Epithelial cell of proximal tubule (primary cell): ENCODE measurements around the gene MSLN. TPM values are rescaled to one million over a fixed set of nuclear protein-coding genes. Genes with fewer than 3 reads are reported as not detected.

Experiments
- DNase-seq: peaks from one replicate; pipeline ENCODE4 v3.0.0-alpha.2; 2011; ENCODE audit warnings: low read depth
- H3K4me3 ChIP-seq: 2 replicates; pipeline ENCODE4 v1.5.1; 2011; ENCODE audit warnings: low read depth, mild to moderate bottlenecking, low read length
- CTCF ChIP-seq: conservative IDR thresholded peaks from 2 replicates; pipeline ENCODE4 v1.5.1; 2012; ENCODE audit warnings: low read depth, mild to moderate bottlenecking, low read length
- total RNA-seq: library from RNA; depleted of rRNA; stranded (reverse); fragments of >200 nt; gene quantifications from 2 replicates; pipeline ENCODE4 v1.2.3, GENCODE V29; 2015

Gene MSLN
- total RNA-seq, 1 donor from 2014 or later: 29.7 TPM

GRCh38 chr16:814974-815373, 54.4 kb downstream of the MSLN start:
- no peak for TF ChIP-seq CTCF
- no peak for DNase-seq
- H3K4me3 ChIP-seq: no peak overlapping the region

GRCh38 chr16:815861-816260, 55.3 kb downstream of the MSLN start:
- no peak for DNase-seq
- TF ChIP-seq CTCF: no peak
- no peak overlapping the region for H3K4me3 ChIP-seq

- H3K4me3 ChIP-seq: no peak overlapping the region
- no peak for DNase-seq
- no peak for TF ChIP-seq CTCF
Observed at GRCh38 chr16:817001-817906, 56.7 kb downstream of the MSLN start.

GRCh38 chr16:818132-818531, 57.6 kb downstream of the MSLN start:
- no peak overlapping the region for H3K4me3 ChIP-seq
- no peak for DNase-seq
- TF ChIP-seq CTCF: no peak

Other genes starting within 250 kb of the MSLN start
- 54.4 and 75.1 TPM in 2 replicates for gene CAPN15, start 233.0 kb upstream of the MSLN start, total RNA-seq
- not detected in 2 replicates for gene PRR35, start 200.3 kb upstream of the MSLN start, total RNA-seq
- gene NHLRC4, start 193.7 kb upstream of the MSLN start, total RNA-seq: 0.35 and 0.51 TPM in 2 replicates
- gene PIGQ, start 190.8 kb upstream of the MSLN start, total RNA-seq: 45.3 and 60.9 TPM in 2 replicates
- gene RAB40C, start 170.7 kb upstream of the MSLN start, total RNA-seq: 9.9 and 16.6 TPM in 2 replicates
- gene WFIKKN1, start 129.7 kb upstream of the MSLN start, total RNA-seq: 0.07 TPM in 1 of 2 replicates, not detected in the other
- 206 and 224 TPM in 2 replicates for gene METTL26, start 124.4 kb upstream of the MSLN start, total RNA-seq
- 58.2 and 70.3 TPM in 2 replicates for gene MCRIP2, start 118.9 kb upstream of the MSLN start, total RNA-seq
- gene WDR90, start 111.4 kb upstream of the MSLN start, total RNA-seq: 22.0 and 45.6 TPM in 2 replicates
- 73.8 and 85.8 TPM in 2 replicates for gene RHOT2, start 92.6 kb upstream of the MSLN start, total RNA-seq
- gene RHBDL1, start 85.1 kb upstream of the MSLN start, total RNA-seq: 0.43 and 1.2 TPM in 2 replicates
- gene STUB1, start 80.3 kb upstream of the MSLN start, total RNA-seq: 158 and 202 TPM in 2 replicates
- gene JMJD8, start 76.4 kb upstream of the MSLN start, total RNA-seq: 65.6 and 98.0 TPM in 2 replicates
- gene WDR24, start 70.3 kb upstream of the MSLN start, total RNA-seq: 10.1 and 16.3 TPM in 2 replicates
- gene FBXL16, start 54.9 kb upstream of the MSLN start, total RNA-seq: 0.07 and 0.46 TPM in 2 replicates
- 154 and 183 TPM in 2 replicates for gene METRN, start 45.6 kb upstream of the MSLN start, total RNA-seq
- gene ANTKMT, start 39.6 kb upstream of the MSLN start, total RNA-seq: 86.5 and 111 TPM in 2 replicates
- 1.9 and 4.9 TPM in 2 replicates for gene CCDC78, start 34.3 kb upstream of the MSLN start, total RNA-seq
- gene HAGHL, start 33.6 kb upstream of the MSLN start, total RNA-seq: 15.5 and 16.3 TPM in 2 replicates
- 19.3 and 31.4 TPM in 2 replicates for gene CIAO3, start 19.7 kb upstream of the MSLN start, total RNA-seq
- 31.0 and 82.5 TPM in 2 replicates for gene RPUSD1, start 27.6 kb downstream of the MSLN start, total RNA-seq
- gene CHTF18, start 27.9 kb downstream of the MSLN start, total RNA-seq: 41.0 and 49.7 TPM in 2 replicates
- gene GNG13, start 40.0 kb downstream of the MSLN start, total RNA-seq: not detected in 2 replicates
- gene LMF1, start 210.2 kb downstream of the MSLN start, total RNA-seq: 2.6 and 8.2 TPM in 2 replicates
- gene SOX8, start 221.0 kb downstream of the MSLN start, total RNA-seq: not detected in 2 replicates